ENCODE data around the gene SLC9A5. TPM values are rescaled to one million over a fixed set of nuclear protein-coding genes. Genes with fewer than 3 reads are reported as not detected.

Gene SLC9A5, protein sequence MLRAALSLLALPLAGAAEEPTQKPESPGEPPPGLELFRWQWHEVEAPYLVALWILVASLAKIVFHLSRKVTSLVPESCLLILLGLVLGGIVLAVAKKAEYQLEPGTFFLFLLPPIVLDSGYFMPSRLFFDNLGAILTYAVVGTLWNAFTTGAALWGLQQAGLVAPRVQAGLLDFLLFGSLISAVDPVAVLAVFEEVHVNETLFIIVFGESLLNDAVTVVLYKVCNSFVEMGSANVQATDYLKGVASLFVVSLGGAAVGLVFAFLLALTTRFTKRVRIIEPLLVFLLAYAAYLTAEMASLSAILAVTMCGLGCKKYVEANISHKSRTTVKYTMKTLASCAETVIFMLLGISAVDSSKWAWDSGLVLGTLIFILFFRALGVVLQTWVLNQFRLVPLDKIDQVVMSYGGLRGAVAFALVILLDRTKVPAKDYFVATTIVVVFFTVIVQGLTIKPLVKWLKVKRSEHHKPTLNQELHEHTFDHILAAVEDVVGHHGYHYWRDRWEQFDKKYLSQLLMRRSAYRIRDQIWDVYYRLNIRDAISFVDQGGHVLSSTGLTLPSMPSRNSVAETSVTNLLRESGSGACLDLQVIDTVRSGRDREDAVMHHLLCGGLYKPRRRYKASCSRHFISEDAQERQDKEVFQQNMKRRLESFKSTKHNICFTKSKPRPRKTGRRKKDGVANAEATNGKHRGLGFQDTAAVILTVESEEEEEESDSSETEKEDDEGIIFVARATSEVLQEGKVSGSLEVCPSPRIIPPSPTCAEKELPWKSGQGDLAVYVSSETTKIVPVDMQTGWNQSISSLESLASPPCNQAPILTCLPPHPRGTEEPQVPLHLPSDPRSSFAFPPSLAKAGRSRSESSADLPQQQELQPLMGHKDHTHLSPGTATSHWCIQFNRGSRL
- 1 to 10 TPM; 7.6 to 7.9 TPM for total RNA-seq

- peak; percentile 58 to 70 for DNase-seq
- Mint-ChIP-seq H3K27me3 (ENCODE audit: low read depth) (peaks cover 20% of the 10 kb centered on the region), H3K27ac (peak within 1 kb of the TSS; percentile 88), H3K9me3 (no peaks in the 10 kb centered on the region), H3K36me3 (ENCODE audit: insufficient read depth in 2 of 2) (peaks cover 2 to 5% of the 10 kb centered on the region in 2 donors), H3K4me1 (ENCODE audit: low read depth) (peaks cover 48% of the 10 kb centered on the region), H3K4me3 (peak within 1 kb of the TSS; percentile 86)
- ATAC-seq (replicated peaks in 1 of 2): peak in 1 of 2 donors; percentile 18
Measured at GRCh38 chr16:67248401-67249177, at the start of gene SLC9A5. Gene SLC9A5, plus strand, starts transcription at chr16:67248979. Its CDS starts 36 bp downstream, at chr16:67249015.

DNA sequence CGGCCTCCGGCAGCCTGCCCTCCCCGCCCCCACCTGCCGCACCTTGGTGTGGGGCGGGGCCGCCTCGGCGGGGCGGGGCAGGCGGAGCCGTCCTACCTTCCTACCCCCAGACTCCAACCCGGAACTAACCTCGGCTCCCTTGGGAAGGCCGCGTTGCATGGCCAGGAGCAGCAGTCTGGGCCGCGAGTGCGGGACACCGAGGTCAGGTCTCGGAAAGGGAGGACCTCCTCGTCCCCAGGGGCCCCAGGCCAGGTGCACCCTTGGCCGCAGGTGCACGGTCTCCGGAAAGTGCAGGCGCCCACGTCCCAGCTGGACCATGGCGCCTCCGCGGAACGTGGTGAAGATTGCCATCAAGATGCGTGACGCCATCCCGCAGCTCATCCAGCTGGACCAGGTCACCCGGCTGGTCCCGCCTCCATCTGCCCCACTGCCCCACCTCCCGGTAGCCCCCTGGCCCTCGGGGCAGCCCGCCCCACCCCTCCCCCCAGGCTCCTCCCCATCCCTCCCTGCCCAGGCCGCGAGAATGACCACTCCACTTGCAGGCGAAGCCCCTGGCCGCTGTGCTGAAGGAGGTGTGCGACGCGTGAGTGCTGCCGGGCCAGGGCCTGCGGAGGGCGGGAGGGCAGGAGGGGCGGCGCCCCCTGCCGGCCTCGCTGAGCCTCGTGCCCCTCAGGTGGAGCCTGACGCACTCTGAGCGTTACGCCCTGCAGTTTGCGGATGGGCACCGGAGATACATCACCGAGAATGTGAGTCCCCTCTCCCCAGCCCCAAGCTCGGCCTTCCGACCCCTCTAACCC lies 49.6 kb upstream of the SLC9A5 start, which contains the start of gene ELMO3:
Gene ELMO3, plus strand, starts transcription at position 121 of the 797 bp plus-strand sequence. Its CDS starts 196 bp downstream, at position 317.
- peaks cover 6 to 21% of the 10 kb centered on the region in 2 donors for H3K36me3 Mint-ChIP-seq (ENCODE audit: insufficient read depth in 2 of 2)

DNA sequence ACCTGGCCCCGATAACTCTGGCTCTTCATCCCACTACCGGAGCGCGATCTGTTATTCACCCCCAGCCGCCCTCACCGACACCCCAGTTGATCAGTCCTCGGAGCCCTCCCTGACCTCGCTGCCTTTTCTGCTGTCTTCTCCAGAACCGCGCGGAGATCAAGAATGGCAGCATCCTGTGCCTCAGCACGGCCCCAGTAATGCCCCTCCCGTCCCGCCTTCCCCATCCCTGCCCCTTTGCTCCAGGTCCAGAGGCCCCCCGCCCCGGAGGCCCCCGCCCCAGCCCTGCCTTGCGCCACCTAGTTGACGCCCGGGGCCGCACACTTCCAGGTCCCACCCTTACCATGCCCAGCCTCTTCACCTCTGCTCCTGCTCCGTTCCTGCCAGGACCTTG lies 49.0 kb upstream of the SLC9A5 start:
- no peak for DNase-seq
- Mint-ChIP-seq H3K4me1 (ENCODE audit: low read depth) (peaks cover 20% of the 10 kb centered on the region), H3K27me3 (ENCODE audit: low read depth) (no peaks in the 10 kb centered on the region), H3K36me3 (ENCODE audit: insufficient read depth in 2 of 2) (peaks cover 6 to 20% of the 10 kb centered on the region in 2 donors), H3K27ac (no peak overlapping the region), H3K4me3 (no peak overlapping the region), H3K9me3 (no peaks in the 10 kb centered on the region)
- no peak for ATAC-seq (replicated peaks in 1 of 2)

More for the DNA sequence above, 49.6 kb upstream of the SLC9A5 start, which contains the start of gene ELMO3:
- H3K27me3 Mint-ChIP-seq (ENCODE audit: low read depth): no peaks in the 10 kb centered on the region
- H3K4me1 Mint-ChIP-seq (ENCODE audit: low read depth): peaks cover 21% of the 10 kb centered on the region
- DNase-seq: no peak
- no peak for ATAC-seq (replicated peaks in 1 of 2)
- no peak within 1 kb of the TSS for H3K4me3 Mint-ChIP-seq
- no peaks in the 10 kb centered on the region for H3K9me3 Mint-ChIP-seq
- H3K27ac Mint-ChIP-seq: no peak within 1 kb of the TSS

DNA sequence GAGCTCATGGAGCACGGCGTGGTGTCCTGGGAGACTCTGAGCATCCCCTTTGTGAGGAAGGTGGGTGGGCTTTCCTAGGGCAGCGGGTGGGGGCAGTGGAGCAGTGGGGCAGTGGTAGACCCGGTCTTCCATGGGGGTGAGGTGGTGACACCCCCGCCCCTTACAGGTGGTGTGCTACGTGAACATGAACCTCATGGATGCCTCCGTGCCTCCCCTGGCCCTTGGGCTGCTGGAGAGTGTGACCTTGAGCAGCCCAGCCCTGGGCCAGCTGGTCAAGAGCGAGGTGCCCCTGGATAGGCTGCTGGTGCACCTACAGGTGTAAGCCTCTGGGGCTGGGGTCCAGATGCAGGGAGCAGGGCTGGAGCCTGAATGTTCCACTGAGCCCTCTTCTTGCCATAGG lies 48.3 kb upstream of the SLC9A5 start:
- H3K36me3 Mint-ChIP-seq (ENCODE audit: insufficient read depth in 2 of 2): peaks cover 6 to 17% of the 10 kb centered on the region in 2 donors
- no peak for DNase-seq
- no peaks in the 10 kb centered on the region for H3K9me3 Mint-ChIP-seq
- H3K27ac Mint-ChIP-seq: no peak overlapping the region
- ATAC-seq (replicated peaks in 1 of 2): no peak
- H3K4me1 Mint-ChIP-seq (ENCODE audit: low read depth): peaks cover 17% of the 10 kb centered on the region
- H3K4me3 Mint-ChIP-seq: no peak overlapping the region
- no peaks in the 10 kb centered on the region for H3K27me3 Mint-ChIP-seq (ENCODE audit: low read depth)

DNA sequence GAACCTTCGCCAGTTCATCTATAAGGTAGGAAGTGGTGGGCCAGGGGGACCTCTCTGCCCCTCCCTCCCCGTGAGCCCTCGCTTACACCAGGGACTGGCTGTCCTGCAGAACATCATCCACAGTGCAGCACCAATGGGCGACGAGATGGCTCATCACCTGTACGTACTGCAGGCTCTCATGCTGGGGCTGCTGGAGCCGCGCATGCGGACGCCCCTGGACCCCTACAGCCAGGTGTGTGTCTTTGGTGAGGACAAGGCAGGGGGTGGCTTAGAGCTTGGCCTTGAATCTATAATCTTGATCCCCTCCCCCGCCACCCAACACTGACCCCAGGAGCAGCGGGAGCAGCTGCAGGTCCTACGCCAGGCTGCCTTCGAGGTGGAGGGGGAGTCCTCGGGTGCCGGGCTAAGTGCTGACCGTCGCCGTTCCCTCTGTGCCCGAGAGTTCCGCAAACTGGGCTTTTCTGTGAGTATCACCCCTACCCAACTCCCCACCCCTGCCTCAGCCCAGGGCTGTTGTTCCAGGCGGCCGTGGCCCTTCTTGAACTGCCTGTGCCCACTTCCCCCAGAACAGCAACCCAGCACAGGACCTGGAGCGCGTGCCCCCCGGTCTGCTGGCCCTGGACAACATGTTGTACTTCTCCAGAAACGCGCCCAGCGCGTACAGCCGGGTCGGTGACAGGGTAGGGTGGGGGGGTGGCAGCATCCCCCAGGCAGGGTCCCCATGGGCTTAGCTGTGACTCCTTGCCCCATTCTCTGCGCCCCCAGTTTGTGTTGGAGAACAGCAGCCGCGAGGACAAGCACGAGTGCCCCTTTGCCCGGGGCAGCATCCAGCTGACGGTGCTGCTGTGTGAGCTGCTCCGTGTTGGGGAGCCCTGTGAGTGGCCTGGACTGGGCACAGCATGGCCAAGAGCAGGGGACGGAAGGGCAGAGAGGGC lies 47.1 kb upstream of the SLC9A5 start:
- H3K9me3 Mint-ChIP-seq: no peaks in the 10 kb centered on the region
- peaks cover 9% of the 10 kb centered on the region for H3K4me1 Mint-ChIP-seq (ENCODE audit: low read depth)
- peaks cover 1 to 8% of the 10 kb centered on the region in 2 donors for H3K36me3 Mint-ChIP-seq (ENCODE audit: insufficient read depth in 2 of 2)
- no peak overlapping the region for H3K4me3 Mint-ChIP-seq
- DNase-seq: no peak
- ATAC-seq (replicated peaks in 1 of 2): no peak
- no peaks in the 10 kb centered on the region for H3K27me3 Mint-ChIP-seq (ENCODE audit: low read depth)
- H3K27ac Mint-ChIP-seq: no peak overlapping the region

GRCh38 chr16:67202426-67202825 lies 46.4 kb upstream of the SLC9A5 start:
- peaks cover 0 to 3% of the 10 kb centered on the region in 2 donors for H3K36me3 Mint-ChIP-seq (ENCODE audit: insufficient read depth in 2 of 2)

GRCh38 chr16:67202956-67203493 lies 45.8 kb upstream of the SLC9A5 start:
- Mint-ChIP-seq H3K9me3 (no peaks in the 10 kb centered on the region), H3K4me1 (ENCODE audit: low read depth) (peaks cover 2% of the 10 kb centered on the region), H3K27ac (no peak overlapping the region), H3K4me3 (no peak overlapping the region), H3K27me3 (ENCODE audit: low read depth) (no peaks in the 10 kb centered on the region), H3K36me3 (ENCODE audit: insufficient read depth in 2 of 2) (peaks cover 0 to 3% of the 10 kb centered on the region in 2 donors)
- no peak for ATAC-seq (replicated peaks in 1 of 2)
- DNase-seq: no peak

More at GRCh38 chr16:67202426-67202825, 46.4 kb upstream of the SLC9A5 start:
- H3K4me3 Mint-ChIP-seq: no peak overlapping the region
- H3K27me3 Mint-ChIP-seq (ENCODE audit: low read depth): no peaks in the 10 kb centered on the region
- H3K4me1 Mint-ChIP-seq (ENCODE audit: low read depth): peaks cover 4% of the 10 kb centered on the region
- no peak overlapping the region for H3K27ac Mint-ChIP-seq
- no peak for DNase-seq
- ATAC-seq (replicated peaks in 1 of 2): no peak
- no peaks in the 10 kb centered on the region for H3K9me3 Mint-ChIP-seq

DNA sequence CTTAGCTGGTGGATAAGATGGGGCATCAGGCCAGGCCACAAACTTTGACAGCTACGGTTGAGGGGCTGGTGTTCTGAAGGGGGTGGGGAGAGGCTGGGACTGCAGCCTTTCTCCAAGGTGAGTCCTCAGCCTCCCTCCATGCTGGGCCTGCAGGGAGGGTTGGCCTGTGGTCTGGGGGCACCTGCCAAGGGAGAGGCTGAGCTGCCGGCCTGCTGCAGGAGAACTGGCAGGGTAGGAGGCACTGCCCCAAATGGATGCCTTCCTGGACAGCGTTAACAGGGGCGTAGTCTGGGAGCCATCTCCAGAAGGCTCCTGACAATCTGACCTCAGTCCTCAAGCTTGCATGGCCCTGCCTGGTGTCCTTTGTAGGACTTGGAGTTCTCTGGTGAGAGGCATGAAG lies 44.7 kb upstream of the SLC9A5 start:
- no peak overlapping the region for H3K4me3 Mint-ChIP-seq
- ATAC-seq (replicated peaks in 1 of 2) (no peak), DNase-seq (no peak)
- H3K27ac Mint-ChIP-seq: no peak overlapping the region
- H3K9me3 Mint-ChIP-seq: no peaks in the 10 kb centered on the region
- peaks cover 0 to 2% of the 10 kb centered on the region in 2 donors for H3K36me3 Mint-ChIP-seq (ENCODE audit: insufficient read depth in 2 of 2)
- H3K27me3 Mint-ChIP-seq (ENCODE audit: low read depth): no peaks in the 10 kb centered on the region
- H3K4me1 Mint-ChIP-seq (ENCODE audit: low read depth): no peaks in the 10 kb centered on the region

DNA sequence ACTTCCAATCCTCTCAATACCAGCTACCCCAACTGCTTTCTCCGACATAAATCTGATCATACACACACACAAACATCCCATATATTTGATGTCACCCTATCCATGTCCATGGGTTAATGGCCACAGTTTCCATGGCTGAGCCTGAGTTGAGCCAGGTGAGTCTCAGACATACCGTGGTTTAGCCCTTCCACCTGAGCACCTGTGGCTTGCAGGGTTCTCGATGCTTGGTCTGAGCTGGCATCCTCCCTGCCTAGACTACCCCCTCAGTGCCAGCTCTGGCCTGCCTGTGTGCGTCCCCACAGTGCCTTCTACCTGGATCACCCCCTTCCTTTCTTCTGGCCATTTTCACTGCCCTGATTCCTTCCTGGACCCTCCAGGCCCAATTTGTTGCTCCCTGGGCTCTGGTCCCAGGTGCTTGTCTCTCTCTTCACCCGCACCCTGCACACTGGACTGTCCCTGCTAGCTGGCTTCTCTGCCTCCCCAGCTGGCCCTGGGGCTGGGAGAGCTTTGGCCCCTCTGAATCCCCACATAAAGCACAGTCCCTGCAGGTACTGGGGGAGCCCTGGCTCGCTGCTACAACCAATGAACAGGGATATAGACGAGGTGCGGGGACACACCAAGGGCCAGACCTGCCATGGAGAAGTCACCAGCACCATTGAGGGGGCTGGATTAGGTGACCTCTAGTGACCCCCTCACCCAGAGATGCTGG lies 42.5 kb upstream of the SLC9A5 start:
- H3K4me3 Mint-ChIP-seq: no peak overlapping the region
- no peaks in the 10 kb centered on the region for H3K4me1 Mint-ChIP-seq (ENCODE audit: low read depth)
- H3K27ac Mint-ChIP-seq: no peak overlapping the region
- no peak for ATAC-seq (replicated peaks in 1 of 2)
- H3K36me3 Mint-ChIP-seq (ENCODE audit: insufficient read depth in 2 of 2): no peaks in the 10 kb centered on the region
- H3K9me3 Mint-ChIP-seq: no peaks in the 10 kb centered on the region
- DNase-seq: no peak
- H3K27me3 Mint-ChIP-seq (ENCODE audit: low read depth): no peaks in the 10 kb centered on the region

- H3K36me3 Mint-ChIP-seq (ENCODE audit: insufficient read depth in 2 of 2): no peaks in the 10 kb centered on the region
- no peak for DNase-seq
- no peak for ATAC-seq (replicated peaks in 1 of 2)
- no peaks in the 10 kb centered on the region for H3K4me1 Mint-ChIP-seq (ENCODE audit: low read depth)
- no peaks in the 10 kb centered on the region for H3K27me3 Mint-ChIP-seq (ENCODE audit: low read depth)
- no peaks in the 10 kb centered on the region for H3K9me3 Mint-ChIP-seq
- H3K4me3 Mint-ChIP-seq: no peak overlapping the region
- no peak overlapping the region for H3K27ac Mint-ChIP-seq
Measured at GRCh38 chr16:67206838-67207248, 41.9 kb upstream of the SLC9A5 start.

Measured in activated T-cell treated with anti-CD3 and anti-CD28 coated beads, Interleukin-2, amount 50 U/mL, for 72 hours (primary cell).